Right hindlimb (tissue), 1 donor: Measurements from ENCODE around the gene TBX4.

Experiments used
- DNase-seq: peaks from one replicate; pipeline ENCODE4 v3.0.0-alpha.2; 2018

Gene TBX4

DNA sequence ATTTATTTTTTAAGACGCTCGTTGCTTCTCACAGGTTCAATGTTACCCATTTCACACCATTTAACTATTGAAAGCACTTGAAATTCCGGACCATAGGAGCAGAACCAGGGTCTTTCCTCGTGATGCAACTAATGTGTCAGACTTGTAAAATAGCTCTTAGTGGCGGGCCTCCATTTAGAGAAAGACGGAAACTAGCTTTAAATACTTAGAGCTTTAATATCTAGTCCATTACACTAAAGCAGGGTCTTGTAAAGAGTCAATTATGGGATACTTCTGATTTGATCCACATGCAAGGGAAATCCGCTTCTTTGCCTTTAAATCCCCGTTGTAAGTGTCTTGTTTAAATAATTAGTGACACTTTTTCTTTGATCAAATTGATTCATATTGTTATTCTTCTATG lies 82.2 kb downstream of the TBX4 start:
- DNase-seq, result no peak
